Neuronal stem cell (in vitro differentiated cells): ENCODE results near the gene KCP.

ENCODE experiments used
- DNase-seq: peaks from one replicate; pipeline ENCODE4 v3.0.0-alpha.2; 2013; ENCODE audit warnings: low spot score
- H2AFZ ChIP-seq: one replicate; pipeline ENCODE4 v1.6.1; 2013; ENCODE audit warnings: mild to moderate bottlenecking, low read length, inconsistent platforms
- H2AK5ac ChIP-seq: 2 replicates; pipeline ENCODE4 v1.6.1; 2013; ENCODE audit warnings: low read depth, mild to moderate bottlenecking, inconsistent platforms, low read length, moderate library complexity, mixed read lengths
- H2BK120ac ChIP-seq: 2 replicates; pipeline ENCODE4 v1.6.1; 2013; ENCODE audit warnings: low read depth, mild to moderate bottlenecking, inconsistent platforms, low read length, moderate library complexity, mixed read lengths
- H2BK12ac ChIP-seq: one replicate; pipeline ENCODE4 v1.6.1; 2013; ENCODE audit warnings: low read length, inconsistent platforms
- H2BK15ac ChIP-seq: 2 replicates; pipeline ENCODE4 v1.6.1; 2013; ENCODE audit warnings: mild to moderate bottlenecking, low read length, inconsistent platforms, mixed read lengths
- H2BK5ac ChIP-seq: one replicate; pipeline ENCODE4 v1.6.1; 2013; ENCODE audit warnings: inconsistent platforms, mild to moderate bottlenecking, low read length, moderate library complexity
- H3K14ac ChIP-seq: one replicate; pipeline ENCODE4 v1.6.1; 2013; ENCODE audit warnings: low read length, inconsistent platforms
- H3K18ac ChIP-seq: 2 replicates; pipeline ENCODE4 v1.6.1; 2013; ENCODE audit warnings: low read length, inconsistent platforms
- H3K23ac ChIP-seq: 2 replicates; pipeline ENCODE4 v1.6.1; 2013; ENCODE audit warnings: low read depth, mild to moderate bottlenecking, mixed read lengths, low read length, inconsistent platforms; ENCODE audit not compliant: poor library complexity
- H3K27ac ChIP-seq: replicated peaks from 3 replicates; pipeline ENCODE4 v1.5.1; 2013; ENCODE audit warnings: low read length, inconsistent platforms
- H3K27me3 ChIP-seq, 3 experiments: 2 replicates each; pipeline ENCODE4 v1.6.1; 2013; ENCODE audit warnings: low read length in 3 of 3, mild to moderate bottlenecking in 2 of 3, inconsistent platforms in 1 of 3, low read depth in 1 of 3, mixed read lengths in 1 of 3, moderate library complexity in 1 of 3; ENCODE audit not compliant: control insufficient read depth in 3 of 3, insufficient read depth in 3 of 3
- H3K36me3 ChIP-seq, 2 donors: replicated peaks in 1 of 2; 2 replicates each; pipeline ENCODE4 v1.6.1; 2013; ENCODE audit warnings: low read length in 2 of 2; ENCODE audit not compliant: control insufficient read depth in 2 of 2, insufficient read depth in 2 of 2
- H3K4ac ChIP-seq: 2 replicates; pipeline ENCODE4 v1.6.1; 2013; ENCODE audit warnings: inconsistent platforms, mild to moderate bottlenecking, low read length, moderate library complexity
- H3K4me1 ChIP-seq, 2 donors: 1 replicate in 1 of 2; 2 replicates in 1 of 2; pipeline ENCODE4 v1.6.1; 2013; ENCODE audit warnings: low read length in 2 of 2, low read depth in 1 of 2; ENCODE audit not compliant: control insufficient read depth in 2 of 2, insufficient read depth in 1 of 2
- H3K4me2 ChIP-seq: one replicate; pipeline ENCODE4 v1.6.1; 2013; ENCODE audit warnings: mild to moderate bottlenecking, low read length, inconsistent platforms; ENCODE audit not compliant: insufficient read depth, poor library complexity, severe bottlenecking
- H3K4me3 ChIP-seq, 2 donors: 2 replicates each; pipeline ENCODE4 v1.5.1; 2013; ENCODE audit warnings: low read length in 2 of 2, mild to moderate bottlenecking in 2 of 2, inconsistent platforms in 1 of 2, moderate library complexity in 1 of 2
- H3K79me1 ChIP-seq: one replicate; pipeline ENCODE4 v1.6.1; 2013; ENCODE audit warnings: low read depth, mild to moderate bottlenecking, inconsistent platforms, low read length, moderate library complexity
- H3K9ac ChIP-seq: one replicate; pipeline ENCODE4 v1.6.1; 2013; ENCODE audit warnings: mild to moderate bottlenecking, low read depth, low read length, inconsistent platforms; ENCODE audit not compliant: poor library complexity
- H3K9me3 ChIP-seq, 2 donors: replicated peaks in 1 of 2; 2 replicates each; pipeline versions ENCODE3 to v1.6.1; 2013; ENCODE audit warnings: low read length in 2 of 2, mild to moderate bottlenecking in 2 of 2, inconsistent platforms in 1 of 2, low read depth in 1 of 2, mixed read lengths in 1 of 2, moderate library complexity in 1 of 2; ENCODE audit not compliant: control insufficient read depth in 2 of 2, insufficient read depth in 1 of 2
- H4K8ac ChIP-seq: one replicate; pipeline ENCODE4 v1.6.1; 2013; ENCODE audit warnings: low read depth, mild to moderate bottlenecking, inconsistent platforms, low read length, moderate library complexity
- H4K91ac ChIP-seq: one replicate; pipeline ENCODE4 v1.6.1; 2013; ENCODE audit warnings: low read length, low read depth, mild to moderate bottlenecking, inconsistent platforms; ENCODE audit not compliant: poor library complexity
- WGBS, 2 donors: extraction: QIAGEN DNeasy Blood & Tissue Kit; methylation state at CpG; one replicate each; pipeline ENCODE4 v1.1.7; 2013; ENCODE audit warnings: missing lambda C conversion rate in 2 of 2, mixed read lengths in 1 of 2; ENCODE audit not compliant: insufficient read length in 2 of 2, insufficient replicate concordance in 1 of 2; ENCODE audit errors: extremely low coverage in 2 of 2; 5-methylcytosine and 5-hydroxymethylcytosine counted together

Gene KCP

GRCh38 chr7:128909625-128910568 lies 612 bp downstream of the KCP start:
- peak overlapping the region; percentile 93 for H3K18ac ChIP-seq
- no peak overlapping the region for H3K9ac ChIP-seq
- no peaks in the 10 kb centered on the region for H3K36me3 ChIP-seq
- no peak overlapping the region for H4K8ac ChIP-seq
- H3K4me3 ChIP-seq: peak overlapping the region; percentile 16 to 72
- peak overlapping the region; percentile 19 for H3K4ac ChIP-seq
- H2BK12ac ChIP-seq: peak overlapping the region; percentile 12
- H3K79me1 ChIP-seq: no peaks in the 10 kb centered on the region
- H3K23ac ChIP-seq: peak overlapping the region; percentile 44
- peak overlapping the region; percentile 71 for H2AK5ac ChIP-seq
- no peaks in the 10 kb centered on the region for H3K9me3 ChIP-seq
- H2BK5ac ChIP-seq: peak overlapping the region; percentile 72
- H2BK120ac ChIP-seq: no peak overlapping the region
- H3K4me1 ChIP-seq: peaks cover 16% of the 10 kb centered on the region in 2 donors
- H2BK15ac ChIP-seq: peak overlapping the region; percentile 28
- H4K91ac ChIP-seq: no peak overlapping the region
- peak overlapping the region; percentile 75 for H3K14ac ChIP-seq
- DNase-seq: no peak
- H2AFZ ChIP-seq: peak overlapping the region; percentile 85
- H3K27ac ChIP-seq: no peak overlapping the region
- peak overlapping the region; percentile 65 for H3K4me2 ChIP-seq
- no CpG with 5 or more reads among the region's 42 CpGs for WGBS, 2 donors
- H3K27me3 ChIP-seq: peaks cover 0 to 64% (median 26%) of the 10 kb centered on the region in 3 experiments

- Histone ChIP-seq H3K23ac (no peak overlapping the region), H2BK120ac (no peak overlapping the region), H2AFZ (peak overlapping the region; percentile 85), H3K9ac (no peak overlapping the region), H3K4me1 (peaks cover 16% of the 10 kb centered on the region in 2 donors), H2AK5ac (no peak overlapping the region), H3K4me2 (peak overlapping the region; percentile 65), H4K91ac (no peak overlapping the region), H3K36me3 (no peaks in the 10 kb centered on the region), H3K79me1 (no peaks in the 10 kb centered on the region), H3K4me3 (peak overlapping the region in 1 of 2 donors; percentile 16), H3K14ac (no peak overlapping the region), H3K9me3 (no peaks in the 10 kb centered on the region), H3K27me3 (peaks cover 0 to 59% (median 17%) of the 10 kb centered on the region in 3 experiments), H3K18ac (no peak overlapping the region), H2BK5ac (no peak overlapping the region), H2BK12ac (no peak overlapping the region), H3K27ac (no peak overlapping the region), H2BK15ac (no peak overlapping the region), H4K8ac (no peak overlapping the region), H3K4ac (no peak overlapping the region)
- WGBS, 2 donors: no CpG with 5 or more reads among the region's 6 CpGs
- DNase-seq: no peak
Observed at GRCh38 chr7:128908750-128909624, 1.5 kb downstream of the KCP start.

- H2AK5ac ChIP-seq: no peak overlapping the region
- peak overlapping the region; percentile 23 for H3K18ac ChIP-seq
- WGBS, 2 donors: no CpG with 5 or more reads among the region's 19 CpGs
- no peak for DNase-seq
- H3K4me3 ChIP-seq: no peak overlapping the region
- no peaks in the 10 kb centered on the region for H3K36me3 ChIP-seq
- no peak overlapping the region for H2BK12ac ChIP-seq
- H3K27me3 ChIP-seq: peaks cover 0 to 50% (median 15%) of the 10 kb centered on the region in 3 experiments
- no peak overlapping the region for H3K27ac ChIP-seq
- no peak overlapping the region for H4K8ac ChIP-seq
- H2AFZ ChIP-seq: no peak overlapping the region
- no peak overlapping the region for H3K4ac ChIP-seq
- H3K79me1 ChIP-seq: no peaks in the 10 kb centered on the region
- H3K23ac ChIP-seq: no peak overlapping the region
- no peak overlapping the region for H3K4me2 ChIP-seq
- no peak overlapping the region for H3K14ac ChIP-seq
- peak overlapping the region; percentile 24 for H3K9ac ChIP-seq
- H2BK120ac ChIP-seq: no peak overlapping the region
- no peaks in the 10 kb centered on the region for H3K9me3 ChIP-seq
- H3K4me1 ChIP-seq: peaks cover 16% of the 10 kb centered on the region in 2 donors
- no peak overlapping the region for H2BK5ac ChIP-seq
- H2BK15ac ChIP-seq: no peak overlapping the region
- H4K91ac ChIP-seq: no peak overlapping the region
Observed at GRCh38 chr7:128906766-128907559, 3.5 kb downstream of the KCP start.
